Calu3 (cell line): ENCODE measurements around the gene GNB4. TPM values are rescaled to one million over a fixed set of nuclear protein-coding genes. Genes with fewer than 3 reads are reported as not detected.

Source experiments
- BruUV-seq: library from RNA; stranded (reverse); fragments of 400-500 nt; replicated peaks from 2 replicates; lab custom pipeline; 2021; lab: Mats Ljungman, UMichigan
- CTCF ChIA-PET: fragments of 300-600 bp; sonication (Branson Sonifier 250); formaldehyde crosslinking; loops from one replicate; lab custom pipeline; 2022; ENCODE audit warnings: antibody characterized with exemption; lab: Charles Lee
- DNase-seq: peaks from one replicate; pipeline ENCODE4 v3.0.0; 2022
- H3K27ac Mint-ChIP-seq: one replicate; pipeline ENCODE4 v1.8.0; 2022; ENCODE audit warnings: mixed read lengths; ENCODE audit not compliant: unreplicated experiment
- H3K27me3 Mint-ChIP-seq: one replicate; pipeline ENCODE4 v1.8.0; 2022; ENCODE audit warnings: mixed read lengths; ENCODE audit not compliant: unreplicated experiment
- H3K36me3 Mint-ChIP-seq: one replicate; pipeline ENCODE4 v1.8.0; 2022; ENCODE audit warnings: mild to moderate bottlenecking, moderate library complexity, mixed read lengths; ENCODE audit not compliant: insufficient read depth, unreplicated experiment
- H3K4me1 Mint-ChIP-seq: one replicate; pipeline ENCODE4 v1.8.0; 2022; ENCODE audit warnings: mild to moderate bottlenecking, low read depth, mixed read lengths; ENCODE audit not compliant: unreplicated experiment
- H3K4me3 Mint-ChIP-seq: one replicate; pipeline ENCODE4 v1.8.0; 2022; ENCODE audit warnings: mild to moderate bottlenecking, low read depth, moderate library complexity, mixed read lengths; ENCODE audit not compliant: unreplicated experiment
- H3K9me3 Mint-ChIP-seq: one replicate; pipeline ENCODE4 v1.8.0; 2022; ENCODE audit warnings: low read depth, mixed read lengths; ENCODE audit not compliant: unreplicated experiment
- intact Hi-C: fragments of 100-400 bp; cut with micrococcal nuclease; formaldehyde crosslinking; loops from one replicate; pipeline ENCODE4 v1.10.0; 2022; ENCODE audit not compliant: unreplicated experiment
- total RNA-seq: library from RNA; stranded (reverse); gene quantifications from 2 replicates; pipeline ENCODE4 v1.2.3, GENCODE V29; 2022
- TF ChIP-seq, protein P1 (sequence below): fragments of 200-600 bp; IDR thresholded peaks from one replicate; pipeline ENCODE4 v1.8.0; 2022; ENCODE audit warnings: antibody characterized with exemption; ENCODE audit not compliant: unreplicated experiment

The GNB4 gene
- total RNA-seq, 1 experiment from 2014 or later = 24.0 TPM

- intact Hi-C loops = no loop called here
- H3K9me3 Mint-ChIP-seq = no peaks in the 10 kb centered on the region
- no peak overlapping the region for H3K4me3 Mint-ChIP-seq
- CTCF ChIA-PET = interaction anchor here (0.6 kb wide), 1 partner anchor 193 kb away, joined by 10 read pairs; the partner anchor contains the start of gene ACTL6A
- peaks cover 7% of the 10 kb centered on the region for H3K36me3 Mint-ChIP-seq
- TF ChIP-seq, protein P1, sequence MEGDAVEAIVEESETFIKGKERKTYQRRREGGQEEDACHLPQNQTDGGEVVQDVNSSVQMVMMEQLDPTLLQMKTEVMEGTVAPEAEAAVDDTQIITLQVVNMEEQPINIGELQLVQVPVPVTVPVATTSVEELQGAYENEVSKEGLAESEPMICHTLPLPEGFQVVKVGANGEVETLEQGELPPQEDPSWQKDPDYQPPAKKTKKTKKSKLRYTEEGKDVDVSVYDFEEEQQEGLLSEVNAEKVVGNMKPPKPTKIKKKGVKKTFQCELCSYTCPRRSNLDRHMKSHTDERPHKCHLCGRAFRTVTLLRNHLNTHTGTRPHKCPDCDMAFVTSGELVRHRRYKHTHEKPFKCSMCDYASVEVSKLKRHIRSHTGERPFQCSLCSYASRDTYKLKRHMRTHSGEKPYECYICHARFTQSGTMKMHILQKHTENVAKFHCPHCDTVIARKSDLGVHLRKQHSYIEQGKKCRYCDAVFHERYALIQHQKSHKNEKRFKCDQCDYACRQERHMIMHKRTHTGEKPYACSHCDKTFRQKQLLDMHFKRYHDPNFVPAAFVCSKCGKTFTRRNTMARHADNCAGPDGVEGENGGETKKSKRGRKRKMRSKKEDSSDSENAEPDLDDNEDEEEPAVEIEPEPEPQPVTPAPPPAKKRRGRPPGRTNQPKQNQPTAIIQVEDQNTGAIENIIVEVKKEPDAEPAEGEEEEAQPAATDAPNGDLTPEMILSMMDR = no peak
- no peak for DNase-seq
- no peak overlapping the region for H3K27ac Mint-ChIP-seq
- H3K4me1 Mint-ChIP-seq = no peaks in the 10 kb centered on the region
- no peaks in the 10 kb centered on the region for H3K27me3 Mint-ChIP-seq
- no TSS peak for BruUV-seq
Observed at GRCh38 chr3:179369621-179370020, 81.6 kb downstream of the GNB4 start.

DNA sequence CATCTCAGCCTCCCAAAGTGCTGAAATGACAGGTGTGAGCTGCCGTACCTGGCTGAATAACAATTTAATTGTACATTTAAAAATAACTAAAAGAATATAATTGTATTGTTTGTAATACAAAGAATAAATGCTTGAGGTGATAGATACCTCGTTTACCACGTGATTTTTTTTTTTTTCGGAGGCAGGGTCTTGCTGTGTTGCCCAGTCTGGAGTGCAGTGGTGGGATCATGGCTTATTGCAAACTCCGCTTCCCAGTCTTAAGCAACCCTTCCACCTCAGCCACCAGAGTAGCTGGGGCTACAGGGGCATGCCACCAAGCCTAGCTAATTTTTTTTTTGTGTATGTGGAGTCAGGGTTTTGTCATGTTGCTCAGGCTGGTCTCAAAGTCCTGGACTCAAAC lies 87.9 kb downstream of the GNB4 start:
- BruUV-seq = no TSS peak
- Mint-ChIP-seq H3K27me3 (no peaks in the 10 kb centered on the region), H3K27ac (no peak overlapping the region), H3K9me3 (no peaks in the 10 kb centered on the region), H3K4me3 (no peak overlapping the region), H3K36me3 (peaks cover 41% of the 10 kb centered on the region), H3K4me1 (no peaks in the 10 kb centered on the region)
- TF ChIP-seq, protein P1 = no peak
- DNase-seq = no peak
- intact Hi-C loops = no loop called here
- CTCF ChIA-PET = no interaction called here

- H3K36me3 Mint-ChIP-seq = peaks cover 35% of the 10 kb centered on the region
- no TSS peak for BruUV-seq
- intact Hi-C loops = loop anchor here (5.0 kb wide), 1 partner anchor 1186 kb away; no protein-coding TSS in a partner anchor
- H3K4me3 Mint-ChIP-seq = no peak overlapping the region
- TF ChIP-seq, protein P1 = no peak
- DNase-seq = no peak
- no peaks in the 10 kb centered on the region for H3K9me3 Mint-ChIP-seq
- H3K4me1 Mint-ChIP-seq = no peaks in the 10 kb centered on the region
- CTCF ChIA-PET = no interaction called here
- no peaks in the 10 kb centered on the region for H3K27me3 Mint-ChIP-seq
- no peak overlapping the region for H3K27ac Mint-ChIP-seq
Observed at GRCh38 chr3:179355996-179356395, 95.3 kb downstream of the GNB4 start.

- TSS peak; percentile 65 for BruUV-seq
- Mint-ChIP-seq H3K36me3 (peaks cover 40% of the 10 kb centered on the region), H3K4me1 (peaks cover 7% of the 10 kb centered on the region), H3K9me3 (no peaks in the 10 kb centered on the region), H3K27ac (peak overlapping the region; percentile 96), H3K27me3 (no peaks in the 10 kb centered on the region), H3K4me3 (peak overlapping the region; percentile 99)
- intact Hi-C loops = loop anchor here (5.0 kb wide), 1 partner anchor 214 kb away; the partner anchor contains the start of gene ACTL6A
- CTCF ChIA-PET = interaction anchor here (0.6 to 2.2 kb wide), 2 partner anchors 27 to 48 kb away, joined by 3 to 6 read pairs; no protein-coding TSS in a partner anchor
- DNase-seq = no peak
- TF ChIP-seq, protein P1 = no peak
Observed at GRCh38 chr3:179348325-179349013, 102.8 kb downstream of the GNB4 start.
